Measurements from ENCODE around the gene ARHGDIB. TPM values are rescaled to one million over a fixed set of nuclear protein-coding genes. Genes with fewer than 3 reads are reported as not detected.

The ARHGDIB gene
- total and polyA plus RNA-seq, 10 of the 15 experiments (the other 5 are each of a cell fraction or from before 2014, with no cell fraction given): 796 to 2,849 (median 1,346) TPM

- TF ChIP-seq PML (IDR thresholded peaks at IDR 0.05; ENCODE audit: low read length) (no peak), E2F8 (IDR thresholded peaks at IDR 0.05; ENCODE audit: low read depth, partially characterized antibody) (no peak), YBX1 (IDR thresholded peaks at IDR 0.05) (no peak), HCFC1 (IDR thresholded peaks at IDR 0.05; ENCODE audit: low read length) (no peak), CBFB (IDR thresholded peaks at IDR 0.05; ENCODE audit: low read depth) (no peak), ETV6 (conservative IDR thresholded peaks at IDR 0.05 in 1 of 2, IDR thresholded peaks at IDR 0.05 in 1 of 2; ENCODE audit: borderline replicate concordance in 1 of 2, low read depth in 1 of 2) (peak in 1 of 2 experiments; percentile 46; a peak in 1 of 4 replicates), HDGF (IDR thresholded peaks at IDR 0.05) (no peak), CREB1 (IDR thresholded peaks at IDR 0.05; ENCODE audit: low read depth) (peak; percentile 75), DPF2 (IDR thresholded peaks at IDR 0.05) (peak; percentile 35; the same call in 1 of the 2 replicates), MTA3 (IDR thresholded peaks at IDR 0.05; ENCODE audit: borderline replicate concordance, low read length) (peak; percentile 34; the same call in 1 of the 2 replicates), ZNF217 (IDR thresholded peaks at IDR 0.05) (no peak), POLR2AphosphoS5 (IDR thresholded peaks at IDR 0.05; ENCODE audit: low read length) (no peak), ZNF274 (IDR thresholded peaks at IDR 0.05; ENCODE audit: insufficient read depth, insufficient read length) (no peak), NBN (IDR thresholded peaks at IDR 0.05) (peak; percentile 44), STAT1 (conservative IDR thresholded peaks at IDR 0.05) (no peak), RUNX3 (IDR thresholded peaks at IDR 0.05; ENCODE audit: low read length) (peak; percentile 84), TCF7 (IDR thresholded peaks at IDR 0.05; ENCODE audit: borderline replicate concordance) (no peak), MXI1 (IDR thresholded peaks at IDR 0.05; ENCODE audit: low read depth, low read length) (no peak), CHD1 (IDR thresholded peaks at IDR 0.05; ENCODE audit: low read depth, low read length) (0 out of 2 replicates have a peak, but pooled peaks have one; percentile 3), SP1 (IDR thresholded peaks at IDR 0.05; ENCODE audit: low read depth, low read length) (no peak), ELK1 (IDR thresholded peaks at IDR 0.05; ENCODE audit: low read depth, low read length) (no peak), ATF2 (IDR thresholded peaks at IDR 0.05; ENCODE audit: low read length) (peak; percentile 65; the same call in 1 of the 2 replicates), ASH2L (IDR thresholded peaks at IDR 0.05; ENCODE audit: borderline replicate concordance, low read depth) (no peak), PAX5 (IDR thresholded peaks at IDR 0.05; ENCODE audit: borderline replicate concordance, low read depth, low read length) (peak; percentile 68; the same call in 1 of the 2 replicates), EZH2 (IDR thresholded peaks at IDR 0.05; ENCODE audit: borderline replicate concordance, control insufficient read depth, low read depth, low read length) (no peak), CBX3 (IDR thresholded peaks at IDR 0.05; ENCODE audit: borderline replicate concordance, low read depth) (no peak)
- TF ChIP-seq, protein P1, sequence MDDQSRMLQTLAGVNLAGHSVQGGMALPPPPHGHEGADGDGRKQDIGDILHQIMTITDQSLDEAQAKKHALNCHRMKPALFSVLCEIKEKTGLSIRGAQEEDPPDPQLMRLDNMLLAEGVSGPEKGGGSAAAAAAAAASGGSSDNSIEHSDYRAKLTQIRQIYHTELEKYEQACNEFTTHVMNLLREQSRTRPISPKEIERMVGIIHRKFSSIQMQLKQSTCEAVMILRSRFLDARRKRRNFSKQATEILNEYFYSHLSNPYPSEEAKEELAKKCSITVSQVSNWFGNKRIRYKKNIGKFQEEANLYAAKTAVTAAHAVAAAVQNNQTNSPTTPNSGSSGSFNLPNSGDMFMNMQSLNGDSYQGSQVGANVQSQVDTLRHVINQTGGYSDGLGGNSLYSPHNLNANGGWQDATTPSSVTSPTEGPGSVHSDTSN (IDR thresholded peaks at IDR 0.05; ENCODE audit: insufficient replicate concordance, low read depth, low read length): peak; percentile 26
- TF ChIP-seq, protein P2, sequence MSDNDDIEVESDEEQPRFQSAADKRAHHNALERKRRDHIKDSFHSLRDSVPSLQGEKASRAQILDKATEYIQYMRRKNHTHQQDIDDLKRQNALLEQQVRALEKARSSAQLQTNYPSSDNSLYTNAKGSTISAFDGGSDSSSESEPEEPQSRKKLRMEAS (IDR thresholded peaks at IDR 0.05; ENCODE audit: low read depth, low read length): no peak
These were observed 11.0 kb downstream of the ARHGDIB start (continued) for GRCh38 chr12:14950421-14950820.

Data from GM12878 (cell line).